Spleen (tissue), 11 donors: ENCODE data around the gene GADL1. TPM values are rescaled to one million over a fixed set of nuclear protein-coding genes. Genes with fewer than 3 reads are reported as not detected.

Experiments used
- DNase-seq: peaks from one replicate; pipeline ENCODE4 v3.0.0-alpha.2; 2020
- H3K27ac ChIP-seq, 8 donors: fragments of 200-600 bp; sonication (generic) in 7 of 8; 1 replicate in 4 of 8; 2 replicates in 4 of 8; pipeline versions ENCODE4 v1.5.0 to v1.8.0; 2016 to 2021; ENCODE audit warnings: inconsistent platforms in 4 of 8, mild to moderate bottlenecking in 4 of 8, moderate library complexity in 1 of 8
- H3K27me3 ChIP-seq, 7 donors: fragments of 200-600 bp; sonication (generic) in 6 of 7; replicated peaks in 1 of 7; 1 replicate in 4 of 7; 2 replicates in 3 of 7; pipeline versions ENCODE4 v1.5.0 to v1.8.0; 2016 to 2021; ENCODE audit warnings: inconsistent platforms in 3 of 7, mild to moderate bottlenecking in 1 of 7
- H3K36me3 ChIP-seq, 6 donors: fragments of 200-600 bp; sonication (generic) in 5 of 6; 1 replicate in 4 of 6; 2 replicates in 2 of 6; pipeline versions ENCODE4 v1.5.0 to v1.8.0; 2016 to 2021; ENCODE audit warnings: inconsistent platforms in 2 of 6
- H3K4me1 ChIP-seq, 6 donors: fragments of 200-600 bp; sonication (generic) in 5 of 6; 1 replicate in 3 of 6; 2 replicates in 3 of 6; pipeline versions ENCODE4 v1.5.0 to v1.8.0; 2016 to 2021; ENCODE audit warnings: inconsistent platforms in 3 of 6
- H3K4me3 ChIP-seq, 8 donors: fragments of 200-600 bp; sonication (generic) in 7 of 8; 1 replicate in 4 of 8; 2 replicates in 4 of 8; pipeline versions ENCODE4 v1.5.0 to v1.8.0; 2016 to 2021; ENCODE audit warnings: inconsistent platforms in 4 of 8, mild to moderate bottlenecking in 4 of 8, moderate library complexity in 2 of 8
- H3K9me3 ChIP-seq, 8 donors: fragments of 200-600 bp; sonication (generic) in 7 of 8; 1 replicate in 4 of 8; 2 replicates in 4 of 8; pipeline versions ENCODE4 v1.5.0 to v1.8.0; 2016 to 2021; ENCODE audit warnings: inconsistent platforms in 4 of 8
- CTCF ChIP-seq, 11 experiments: fragments of 200-600 bp in 7 of 11; fragments of 450-650 bp in 4 of 11; sonication (generic) in 4 of 11; IDR thresholded peaks in 8 of 11; conservative IDR thresholded peaks in 3 of 11; 1 replicate in 7 of 11; 2 replicates in 4 of 11; pipeline versions ENCODE4 v1.4.0 to v1.8.0; 2016 to 2021; ENCODE audit warnings: antibody characterized with exemption in 11 of 11, inconsistent platforms in 4 of 11, mild to moderate bottlenecking in 1 of 11
- POLR2A ChIP-seq, 3 donors: fragments of 450-650 bp; IDR thresholded peaks; one replicate each; pipeline ENCODE4 v1.5.1; 2017; ENCODE audit warnings: antibody characterized with exemption in 3 of 3, mild to moderate bottlenecking in 1 of 3
- POLR2AphosphoS5 ChIP-seq, 3 donors: sonication (generic); formaldehyde crosslinking; IDR thresholded peaks; one replicate each; pipeline ENCODE4 v1.5.1; 2017; ENCODE audit warnings: antibody characterized with exemption in 3 of 3
- WGBS, 5 donors: extraction: QIAGEN DNeasy Blood & Tissue Kit in 3 of 5; methylation state at CpG; one replicate each; pipeline versions ENCODE4 v1.1.5 to v1.1.7; 2013 to 2018; 5-methylcytosine and 5-hydroxymethylcytosine counted together
- intact Hi-C: fragments of 100-400 bp; cut with DNase I; formaldehyde crosslinking; loops from one replicate; pipeline ENCODE4 v1.15.0; 2023; ENCODE audit warnings: low total_unique reads
- polyA plus RNA-seq, 3 donors: library from polyadenylated mRNA; stranded (reverse); fragments of 200-250 nt; gene quantifications; one replicate each; pipeline ENCODE4 v1.2.1, GENCODE V29; 2013
- total RNA-seq, 7 donors: library from RNA; depleted of rRNA in 3 of 7; stranded (reverse); fragments of >200 nt in 3 of 7; fragmentation: NEBNext Ultra II Directional in 4 of 7; extraction: Animal tissue kit (Norgen Biotek cat#: 25700) in 4 of 7; gene quantifications; one replicate each; pipeline versions ENCODE4 v1.1.0 to v1.2.1, GENCODE V29; 2016 to 2021
- donor health status: healthy with polysubstance abuse.
- donor health status: DM: no; HTN: no; CAD: no; lungs with moderate emphysema.
- donor health status: DM: no; HTN: no; CAD: no.
- donor health status: Bipolar disorder and iron deficiency.
- donor health status: healthy.
- donor health status: DM: no; HTN: no; CAD: no.
- donor health status: DM: yes; HTN: yes; CAD: no.

Gene GADL1
- total and polyA plus RNA-seq, 10 donors, result 0.02 to 0.16 (median 0.08) TPM; not detected in 6

- Histone ChIP-seq H3K36me3 (no peaks in the 10 kb centered on the region), H3K4me1 (no peaks in the 10 kb centered on the region), H3K27me3 (no peaks in the 10 kb centered on the region), H3K9me3 (no peaks in the 10 kb centered on the region), H3K27ac (no peak overlapping the region), H3K4me3 (no peak overlapping the region)
- no peak for DNase-seq
- TF ChIP-seq POLR2AphosphoS5 (IDR thresholded peaks at IDR 0.05) (no peak), CTCF (IDR thresholded peaks at IDR 0.05 in 8 of 11, conservative IDR thresholded peaks at IDR 0.05 in 3 of 11) (no peak), POLR2A (IDR thresholded peaks at IDR 0.05) (no peak)
- intact Hi-C loops, result no loop called here
These were observed 104.3 kb downstream of the GADL1 start for GRCh38 chr3:30790150-30790549.

DNA sequence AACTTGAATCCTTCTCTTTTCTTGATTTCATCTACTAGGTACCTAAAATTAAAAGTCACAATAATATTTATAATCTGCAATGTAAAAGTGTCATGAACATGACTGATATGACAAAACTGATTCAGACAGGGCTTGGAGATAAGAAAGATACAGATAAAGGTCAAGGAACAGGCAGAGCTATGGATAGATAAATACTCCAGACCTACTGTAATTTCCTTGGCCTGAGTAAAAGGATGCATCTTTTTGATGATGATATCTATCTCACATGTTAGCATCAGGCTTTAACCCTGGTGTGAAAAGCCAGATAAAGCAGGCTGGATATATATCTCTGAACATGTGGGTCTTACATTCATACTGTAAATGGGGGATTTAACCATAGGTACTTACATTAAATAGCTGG is 108.1 kb downstream of the GADL1 start:
- intact Hi-C loops, result no loop called here
- TF ChIP-seq CTCF (IDR thresholded peaks at IDR 0.05 in 8 of 11, conservative IDR thresholded peaks at IDR 0.05 in 3 of 11) (no peak), POLR2AphosphoS5 (IDR thresholded peaks at IDR 0.05) (no peak), POLR2A (IDR thresholded peaks at IDR 0.05) (no peak)

GRCh38 chr3:30779686-30780287 is 114.7 kb downstream of the GADL1 start:
- 58 to 90% (median 76%) methylated on average over 1 of the region's 1 CpG for WGBS, 5 donors
- DNase-seq, result no peak
- TF ChIP-seq POLR2AphosphoS5 (IDR thresholded peaks at IDR 0.05) (no peak), POLR2A (IDR thresholded peaks at IDR 0.05) (no peak), CTCF (IDR thresholded peaks at IDR 0.05 in 8 of 11, conservative IDR thresholded peaks at IDR 0.05 in 3 of 11) (peak in 6 of 11 experiments; percentile 15 to 38 (median 22))

More for the DNA sequence above, 108.1 kb downstream of the GADL1 start:
- DNase-seq, result no peak
- Histone ChIP-seq H3K27ac (no peak overlapping the region), H3K4me3 (no peak overlapping the region), H3K9me3 (no peaks in the 10 kb centered on the region), H3K27me3 (no peaks in the 10 kb centered on the region), H3K4me1 (no peaks in the 10 kb centered on the region), H3K36me3 (no peaks in the 10 kb centered on the region)

DNA sequence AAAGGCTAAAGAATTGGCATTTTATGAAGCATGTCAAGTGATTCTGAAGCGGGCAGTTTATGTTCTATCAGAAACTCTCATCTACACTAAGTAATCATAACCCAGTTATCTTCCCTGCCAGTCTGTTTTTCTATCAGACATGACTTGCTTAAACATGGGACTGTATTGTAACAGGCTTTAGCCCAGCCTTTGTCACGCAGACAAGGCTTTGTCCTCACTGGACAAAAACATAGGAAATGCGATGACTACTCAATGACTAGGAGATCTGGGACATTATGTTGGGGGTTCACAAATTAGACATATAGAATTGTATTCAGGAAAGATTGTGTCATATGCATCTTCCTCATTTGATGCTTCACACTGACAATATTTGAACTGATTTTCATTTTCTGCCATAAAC is 115.5 kb downstream of the GADL1 start:
- no peak overlapping the region for H3K27ac ChIP-seq
- DNase-seq, result no peak
- intact Hi-C loops, result no loop called here
- H3K4me3 ChIP-seq, result no peak overlapping the region
- H3K4me1 ChIP-seq, result no peaks in the 10 kb centered on the region
- TF ChIP-seq POLR2AphosphoS5 (IDR thresholded peaks at IDR 0.05) (no peak), POLR2A (IDR thresholded peaks at IDR 0.05) (no peak), CTCF (IDR thresholded peaks at IDR 0.05 in 8 of 11, conservative IDR thresholded peaks at IDR 0.05 in 3 of 11) (no peak)
- H3K27me3 ChIP-seq, result peaks cover 0 to 5% (median 0%) of the 10 kb centered on the region in 7 donors
- H3K36me3 ChIP-seq, result no peaks in the 10 kb centered on the region
- WGBS, 5 donors, result 63 to 94% (median 80%) methylated on average over 3 of the region's 3 CpGs
- no peaks in the 10 kb centered on the region for H3K9me3 ChIP-seq

More at GRCh38 chr3:30779686-30780287, 114.7 kb downstream of the GADL1 start:
- H3K4me3 ChIP-seq, result no peak overlapping the region
- intact Hi-C loops, result no loop called here
- no peaks in the 10 kb centered on the region for H3K9me3 ChIP-seq
- H3K27me3 ChIP-seq, result peaks cover 0 to 5% (median 0%) of the 10 kb centered on the region in 7 donors
- no peak overlapping the region for H3K27ac ChIP-seq
- H3K4me1 ChIP-seq, result no peaks in the 10 kb centered on the region
- H3K36me3 ChIP-seq, result no peaks in the 10 kb centered on the region
